B cell (primary cell): ENCODE results near the gene YWHAG. TPM values are rescaled to one million over a fixed set of nuclear protein-coding genes. Genes with fewer than 3 reads are reported as not detected.

ENCODE experiments used
- ATAC-seq: fragments of 200-7000 bp; cut with Tn5 transposase; one replicate; pipeline ENCODE4 v1.10.0; 2021; ENCODE audit warnings: low read depth, mild to moderate bottlenecking, moderate number of reproducible peaks, moderate library complexity
- CTCF ChIA-PET: fragments of 350-600 bp; sonication (Branson Sonifier 250); formaldehyde crosslinking; loops from one replicate; lab custom pipeline; 2021; ENCODE audit warnings: antibody characterized with exemption, inconsistent platforms; lab: Charles Lee
- POLR2A ChIA-PET: fragments of 350-600 bp; sonication (Branson Sonifier 250); formaldehyde crosslinking; loops from one replicate; lab custom pipeline; 2021; ENCODE audit warnings: antibody characterized with exemption; lab: Charles Lee
- DNase-seq: peaks from one replicate; pipeline ENCODE4 v3.0.0; 2013
- H2AFZ ChIP-seq: 2 replicates; pipeline ENCODE4 v1.6.1; 2012; ENCODE audit warnings: mild to moderate bottlenecking, low read depth, low read length; ENCODE audit not compliant: insufficient read depth, poor library complexity, severe bottlenecking
- H3K27ac ChIP-seq, 2 donors: 1 replicate in 1 of 2; 2 replicates in 1 of 2; pipeline ENCODE4 v1.5.1; 2012 to 2013; ENCODE audit warnings: low read length in 2 of 2, mild to moderate bottlenecking in 2 of 2, moderate library complexity in 1 of 2
- H3K27me3 ChIP-seq, 4 experiments: fragments of 200-600 bp in 1 of 4; sonication (generic) in 1 of 4; replicated peaks in 1 of 4; 1 replicate in 2 of 4; 2 replicates in 2 of 4; pipeline versions ENCODE4 v1.6.1 to v1.7.0; 2013 to 2016; ENCODE audit warnings: low read length in 3 of 4, mild to moderate bottlenecking in 2 of 4, mixed read lengths in 1 of 4, moderate library complexity in 1 of 4; ENCODE audit not compliant: insufficient read depth in 4 of 4, control insufficient read depth in 3 of 4; ENCODE audit errors: control extremely low read depth in 1 of 4
- H3K36me3 ChIP-seq, 2 experiments: replicated peaks in 1 of 2; 1 replicate in 1 of 2; 2 replicates in 1 of 2; pipeline versions ENCODE4 v1.6.1 to v1.7.1; 2013; ENCODE audit warnings: low read length in 1 of 2; ENCODE audit not compliant: insufficient read depth in 2 of 2, control insufficient read depth in 1 of 2; ENCODE audit errors: control extremely low read depth in 1 of 2, extremely low read depth in 1 of 2
- H3K4me1 ChIP-seq, 2 donors: fragments of 200-600 bp in 1 of 2; sonication (generic) in 1 of 2; 1 replicate in 1 of 2; 2 replicates in 1 of 2; pipeline versions ENCODE4 v1.5.1 to v1.6.1; 2013 to 2017; ENCODE audit warnings: low read length in 2 of 2; ENCODE audit not compliant: control insufficient read depth in 2 of 2, insufficient read depth in 2 of 2
- H3K4me2 ChIP-seq: replicated peaks from 2 replicates; pipeline ENCODE3; 2012; ENCODE audit warnings: mild to moderate bottlenecking, low read depth, low read length; ENCODE audit not compliant: poor library complexity, severe bottlenecking
- H3K4me3 ChIP-seq, 5 experiments: fragments of 200-600 bp in 1 of 5; sonication (generic) in 1 of 5; 1 replicate in 3 of 5; 2 replicates in 2 of 5; pipeline versions ENCODE4 v1.5.1 to v1.7.0; 2011 to 2016; ENCODE audit warnings: low read length in 4 of 5, mild to moderate bottlenecking in 4 of 5, low read depth in 2 of 5, control low read depth in 1 of 5, moderate library complexity in 1 of 5; ENCODE audit not compliant: insufficient read depth in 1 of 5; ENCODE audit errors: control extremely low read depth in 1 of 5, extremely low read depth in 1 of 5
- H3K79me2 ChIP-seq: fragments of 200-600 bp; sonication (generic); one replicate; pipeline ENCODE4 v1.6.0; 2016; ENCODE audit warnings: low read length; ENCODE audit not compliant: control insufficient read depth, insufficient read depth
- H3K9ac ChIP-seq: fragments of 200-600 bp; sonication (generic); 2 replicates; pipeline ENCODE4 v1.6.1; 2017; ENCODE audit warnings: mild to moderate bottlenecking, low read length, moderate library complexity
- H3K9me3 ChIP-seq, 3 donors: one replicate each; pipeline versions ENCODE4 v1.6.1 to v1.7.1; 2013; ENCODE audit warnings: low read length in 2 of 3; ENCODE audit not compliant: control insufficient read depth in 2 of 3, insufficient read depth in 1 of 3; ENCODE audit errors: control extremely low read depth in 1 of 3
- H4K20me1 ChIP-seq: 2 replicates; pipeline ENCODE4 v1.6.0; 2012; ENCODE audit warnings: mild to moderate bottlenecking, low read length; ENCODE audit not compliant: insufficient read depth, control insufficient read depth, poor library complexity, severe bottlenecking
- H3K27ac Mint-ChIP-seq: one replicate; pipeline ENCODE4 v1.8.0; 2021; ENCODE audit warnings: mixed read lengths
- H3K27me3 Mint-ChIP-seq: one replicate; pipeline ENCODE4 v1.8.0; 2021; ENCODE audit warnings: mixed read lengths
- H3K4me1 Mint-ChIP-seq: one replicate; pipeline ENCODE4 v1.8.0; 2021; ENCODE audit warnings: mixed read lengths
- H3K4me3 Mint-ChIP-seq: one replicate; pipeline ENCODE4 v1.8.0; 2021; ENCODE audit warnings: mixed read lengths
- H3K9me3 Mint-ChIP-seq: one replicate; pipeline ENCODE4 v1.8.0; 2022; ENCODE audit warnings: mixed read lengths; ENCODE audit not compliant: insufficient read depth
- EZH2 ChIP-seq: IDR thresholded peaks from 2 replicates; pipeline ENCODE4 v1.6.1; 2012; ENCODE audit warnings: borderline replicate concordance, low read depth, mild to moderate bottlenecking, moderate library complexity, low read length; ENCODE audit not compliant: insufficient read depth, poor library complexity, severe bottlenecking
- WGBS: methylation state at CpG from one replicate; pipeline ENCODE4 v1.1.5; 2013; ENCODE audit warnings: missing lambda C conversion rate; ENCODE audit not compliant: insufficient coverage; 5-methylcytosine and 5-hydroxymethylcytosine counted together
- intact Hi-C: fragments of 100-400 bp; cut with micrococcal nuclease; formaldehyde crosslinking; loops from one replicate; pipeline ENCODE4 v1.10.0; 2022
- polyA plus RNA-seq: library from polyadenylated mRNA; depleted of rRNA; stranded (reverse); fragments of >200 nt; gene quantifications from 2 replicates; pipeline ENCODE4 v1.2.3, GENCODE V29; 2012
- total RNA-seq, 2 donors: library from RNA; stranded (reverse); fragments of 120-200 nt in 1 of 2; gene quantifications; 1 replicate in 1 of 2; 2 replicates in 1 of 2; pipeline versions ENCODE4 v1.2.3 to v1.2.4, GENCODE V29; 2013 to 2022
- TF ChIP-seq, protein P1 (sequence below): fragments of 200-600 bp; IDR thresholded peaks from one replicate; pipeline ENCODE4 v1.8.0; 2022; ENCODE audit warnings: antibody characterized with exemption, mild to moderate bottlenecking

The YWHAG gene
- total and polyA plus RNA-seq, 2 donors (not counting 1 experiment from before 2014, with no cell fraction given) = 6.6 to 51.6 TPM

DNA sequence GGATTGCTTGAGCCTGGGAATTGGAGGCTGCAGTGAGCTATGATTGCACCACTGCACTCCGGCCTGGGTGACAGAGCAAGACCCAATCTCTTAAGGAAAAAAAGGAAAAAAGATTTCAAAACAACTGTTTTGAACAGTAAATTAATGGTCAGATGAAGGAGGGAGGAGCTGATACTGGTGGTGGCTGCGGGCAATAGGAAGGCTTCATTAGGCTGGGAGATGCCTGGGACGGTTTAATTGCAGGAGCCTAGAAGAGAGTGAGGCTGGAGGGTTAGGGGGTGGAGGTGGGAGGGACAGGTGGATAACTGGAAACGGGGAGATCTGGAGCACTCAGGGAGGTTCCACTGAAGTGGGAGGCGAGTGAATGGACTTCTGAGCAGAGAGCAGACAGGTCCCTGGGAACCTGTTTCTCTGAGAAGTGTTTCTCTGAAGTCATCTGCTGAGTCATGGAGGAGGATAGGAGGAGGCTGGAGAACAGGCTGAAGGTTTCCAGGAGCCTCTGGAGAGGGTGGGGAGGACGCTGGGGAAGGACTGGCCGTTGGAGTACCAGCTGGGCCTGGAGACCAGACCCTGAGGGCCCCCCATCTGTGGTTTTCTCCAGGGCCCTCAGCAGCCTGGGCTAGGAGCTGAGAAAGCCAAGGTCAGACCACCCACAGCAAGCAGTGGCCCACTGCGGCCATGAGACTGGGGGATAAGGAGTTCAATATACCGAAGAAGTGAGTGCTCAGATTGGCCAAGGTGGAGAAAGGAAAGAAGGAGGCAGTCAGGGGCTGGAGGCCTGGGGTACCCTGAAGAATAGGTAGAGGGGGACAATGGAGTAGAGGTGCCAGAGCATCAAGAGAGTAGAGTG lies 14.4 kb upstream of the YWHAG start:
- Histone ChIP-seq H4K20me1 (no peaks in the 10 kb centered on the region), H3K27me3 (peaks cover 0 to 16% (median 2%) of the 10 kb centered on the region in 4 experiments), H3K9ac (no peak overlapping the region), H3K4me3 (no peak overlapping the region), H3K79me2 (no peaks in the 10 kb centered on the region), H3K9me3 (no peaks in the 10 kb centered on the region), H2AFZ (no peak overlapping the region), H3K36me3 (no peaks in the 10 kb centered on the region), H3K4me2 (no peak overlapping the region), H3K4me1 (no peaks in the 10 kb centered on the region), H3K27ac (no peak overlapping the region)
- H3K27me3 Mint-ChIP-seq = peaks cover 28% of the 10 kb centered on the region
- 57% methylated on average over 8 of the region's 9 CpGs for WGBS
- ATAC-seq (no peak), DNase-seq (no peak)
- no peak overlapping the region for H3K4me3 Mint-ChIP-seq
- no peak overlapping the region for H3K27ac Mint-ChIP-seq
- TF ChIP-seq, protein P1, sequence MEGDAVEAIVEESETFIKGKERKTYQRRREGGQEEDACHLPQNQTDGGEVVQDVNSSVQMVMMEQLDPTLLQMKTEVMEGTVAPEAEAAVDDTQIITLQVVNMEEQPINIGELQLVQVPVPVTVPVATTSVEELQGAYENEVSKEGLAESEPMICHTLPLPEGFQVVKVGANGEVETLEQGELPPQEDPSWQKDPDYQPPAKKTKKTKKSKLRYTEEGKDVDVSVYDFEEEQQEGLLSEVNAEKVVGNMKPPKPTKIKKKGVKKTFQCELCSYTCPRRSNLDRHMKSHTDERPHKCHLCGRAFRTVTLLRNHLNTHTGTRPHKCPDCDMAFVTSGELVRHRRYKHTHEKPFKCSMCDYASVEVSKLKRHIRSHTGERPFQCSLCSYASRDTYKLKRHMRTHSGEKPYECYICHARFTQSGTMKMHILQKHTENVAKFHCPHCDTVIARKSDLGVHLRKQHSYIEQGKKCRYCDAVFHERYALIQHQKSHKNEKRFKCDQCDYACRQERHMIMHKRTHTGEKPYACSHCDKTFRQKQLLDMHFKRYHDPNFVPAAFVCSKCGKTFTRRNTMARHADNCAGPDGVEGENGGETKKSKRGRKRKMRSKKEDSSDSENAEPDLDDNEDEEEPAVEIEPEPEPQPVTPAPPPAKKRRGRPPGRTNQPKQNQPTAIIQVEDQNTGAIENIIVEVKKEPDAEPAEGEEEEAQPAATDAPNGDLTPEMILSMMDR = no peak
- TF ChIP-seq EZH2 = no peak
- ChIA-PET POLR2A (no interaction called here), CTCF (no interaction called here)
- H3K4me1 Mint-ChIP-seq = peaks cover 2% of the 10 kb centered on the region
- intact Hi-C loops = no loop called here
- H3K9me3 Mint-ChIP-seq = no peaks in the 10 kb centered on the region

DNA sequence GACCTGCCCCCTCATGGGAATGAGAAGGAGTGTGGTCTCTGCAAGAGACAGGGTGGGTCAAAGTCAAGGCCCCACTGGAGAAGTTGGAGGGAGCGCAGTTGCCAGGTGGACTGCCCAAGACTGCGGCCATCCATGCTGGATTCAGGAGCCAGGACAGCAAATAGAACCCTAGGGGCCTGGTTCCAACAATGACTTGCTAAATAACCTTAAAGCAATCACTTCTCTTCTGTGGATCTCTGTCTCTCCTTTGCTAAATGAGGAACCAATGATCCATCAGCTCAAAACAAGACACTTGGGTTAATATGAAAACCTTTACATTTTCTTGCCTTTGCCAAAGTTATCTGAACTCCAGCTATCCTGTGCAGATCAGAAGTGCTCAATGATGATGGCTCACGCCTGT lies 12.6 kb upstream of the YWHAG start:
- no peaks in the 10 kb centered on the region for H3K4me1 ChIP-seq
- H3K4me3 ChIP-seq = no peak overlapping the region
- ChIA-PET POLR2A (no interaction called here), CTCF (no interaction called here)
- H3K4me1 Mint-ChIP-seq = no peaks in the 10 kb centered on the region
- H3K79me2 ChIP-seq = no peaks in the 10 kb centered on the region
- no peaks in the 10 kb centered on the region for H3K9me3 ChIP-seq
- no peak overlapping the region for H3K4me2 ChIP-seq
- no peak overlapping the region for H3K4me3 Mint-ChIP-seq
- TF ChIP-seq, protein P1 = no peak
- TF ChIP-seq EZH2 = no peak
- no peak overlapping the region for H3K9ac ChIP-seq
- peaks cover 0 to 18% (median 2%) of the 10 kb centered on the region in 4 experiments for H3K27me3 ChIP-seq
- no peaks in the 10 kb centered on the region for H3K36me3 ChIP-seq
- H4K20me1 ChIP-seq = no peaks in the 10 kb centered on the region
- H3K27me3 Mint-ChIP-seq = peaks cover 32% of the 10 kb centered on the region
- intact Hi-C loops = no loop called here
- H3K9me3 Mint-ChIP-seq = no peaks in the 10 kb centered on the region
- 98% methylated on average over 3 of the region's 3 CpGs for WGBS
- DNase-seq (no peak), ATAC-seq (no peak)
- no peak overlapping the region for H3K27ac ChIP-seq
- no peak overlapping the region for H3K27ac Mint-ChIP-seq
- H2AFZ ChIP-seq = no peak overlapping the region
